GM19238 (cell line): Measurements from ENCODE around the gene RUNX2.
"Not testable (repeated sequence)": the region's sequence is repeated elsewhere in the genome, so short reads cannot be mapped to it uniquely, and the experiment has no call there.

ENCODE experiments used
- DNase-seq: peaks from one replicate; pipeline ENCODE4 v3.0.0; 2011; ENCODE audit warnings: low spot score; ENCODE audit not compliant: insufficient read length

RUNX2 gene

DNA sequence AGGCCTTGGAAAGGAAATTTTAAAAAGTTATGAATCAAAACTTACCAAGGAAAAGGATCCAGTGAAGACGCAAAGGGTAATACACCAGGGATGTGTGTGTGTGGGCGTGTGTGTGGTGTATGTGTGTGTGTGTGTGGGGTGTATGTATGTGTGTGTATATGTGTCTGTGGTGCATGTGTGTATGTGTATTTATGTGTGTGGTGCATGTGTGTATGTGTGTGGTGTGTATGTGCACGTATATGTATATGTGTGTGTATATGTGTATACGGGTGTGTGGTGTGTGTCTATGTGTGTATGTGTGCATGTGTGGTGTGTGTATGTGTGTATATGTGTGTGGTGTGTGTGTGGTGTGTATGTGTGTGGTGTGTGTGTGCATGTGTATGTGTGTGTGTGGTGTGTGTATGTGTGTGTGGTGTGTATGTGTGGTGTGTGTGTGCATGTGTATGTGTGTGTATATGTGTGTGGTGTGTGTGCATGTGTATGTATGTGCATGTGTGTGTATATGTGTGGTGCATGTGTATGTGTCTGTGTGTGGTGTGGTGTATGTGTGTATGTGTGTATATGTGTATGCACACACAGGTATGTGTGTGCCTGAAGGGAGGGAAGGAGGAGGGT is 225.7 kb downstream of the RUNX2 start:
- DNase-seq, result no peak

DNA sequence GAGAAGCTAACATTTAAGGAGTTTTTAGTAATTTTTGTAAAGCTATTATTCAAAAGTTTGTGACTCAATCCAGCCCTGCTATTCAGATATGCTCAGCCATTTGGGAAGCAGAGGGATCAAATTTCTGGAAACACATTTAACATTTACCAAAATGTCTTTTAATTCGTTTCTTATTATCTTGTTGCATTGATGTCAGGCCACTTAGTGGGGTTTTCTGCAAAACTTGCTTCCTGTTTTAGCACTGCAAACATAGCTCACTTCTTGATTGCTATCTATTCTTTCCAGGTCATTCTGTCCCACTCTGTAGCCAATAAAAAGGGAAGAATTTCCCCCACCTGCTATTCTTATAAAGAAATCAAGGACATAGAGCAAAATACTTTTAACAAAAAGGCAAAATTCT is 226.5 kb downstream of the RUNX2 start:
- no peak for DNase-seq

DNA sequence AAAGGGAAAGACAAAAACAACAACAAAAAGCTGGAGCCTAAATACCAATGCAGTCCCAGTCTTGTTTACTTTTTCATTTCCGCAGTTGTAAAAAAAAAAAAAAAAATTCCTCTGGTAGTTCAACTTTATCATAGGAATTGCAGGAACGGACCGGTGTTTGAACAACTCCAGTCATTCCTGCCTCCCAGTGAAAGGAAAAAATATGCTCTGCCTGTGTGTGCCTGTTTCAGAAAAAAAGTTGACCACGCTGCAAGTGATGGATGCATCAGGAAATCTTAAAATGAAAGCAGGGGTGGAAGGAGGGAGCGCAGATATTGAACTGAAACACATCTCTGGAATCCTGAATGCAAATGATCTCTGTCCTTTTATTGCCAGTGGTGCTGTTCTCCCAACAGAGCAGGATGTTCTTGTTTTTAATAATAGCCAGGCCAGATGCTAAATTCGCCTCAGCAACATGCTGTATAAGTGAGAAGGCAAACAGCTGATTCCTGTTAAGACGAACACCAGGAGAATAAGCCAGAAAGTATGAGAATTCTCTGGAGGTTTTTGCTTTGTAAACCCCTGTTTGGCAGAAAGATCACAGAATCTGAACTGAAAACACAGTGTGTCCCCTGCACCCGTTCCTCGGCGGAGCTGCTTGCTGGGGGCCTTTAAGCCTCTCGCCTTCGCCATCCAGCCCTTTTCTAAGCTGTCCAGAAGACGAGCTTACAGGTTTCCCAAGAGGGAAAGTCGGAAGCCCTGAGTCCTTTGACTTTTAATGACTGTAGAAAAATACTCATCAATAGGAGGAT is 228.0 kb downstream of the RUNX2 start:
- no peak for DNase-seq

DNA sequence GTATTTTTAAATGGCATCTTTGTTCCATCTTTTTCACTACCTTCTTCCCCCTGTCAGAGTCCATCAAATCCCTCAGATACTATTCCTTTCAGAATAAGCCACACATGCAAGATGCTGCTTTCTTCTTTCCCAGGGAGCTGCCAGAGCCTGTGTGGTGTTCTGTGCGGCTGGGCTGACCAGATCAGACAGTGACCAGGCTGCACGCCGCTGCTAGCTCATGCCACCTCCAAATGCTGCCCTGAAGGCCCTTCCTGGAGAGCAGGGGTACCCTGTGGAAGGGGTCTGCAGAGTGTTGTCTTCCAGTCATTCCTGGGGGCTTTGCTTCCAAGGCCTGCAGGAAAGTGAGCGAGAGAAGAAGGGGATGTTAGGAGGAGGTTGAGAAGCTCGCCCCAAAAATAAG is 228.7 kb downstream of the RUNX2 start:
- DNase-seq, result no peak

DNA sequence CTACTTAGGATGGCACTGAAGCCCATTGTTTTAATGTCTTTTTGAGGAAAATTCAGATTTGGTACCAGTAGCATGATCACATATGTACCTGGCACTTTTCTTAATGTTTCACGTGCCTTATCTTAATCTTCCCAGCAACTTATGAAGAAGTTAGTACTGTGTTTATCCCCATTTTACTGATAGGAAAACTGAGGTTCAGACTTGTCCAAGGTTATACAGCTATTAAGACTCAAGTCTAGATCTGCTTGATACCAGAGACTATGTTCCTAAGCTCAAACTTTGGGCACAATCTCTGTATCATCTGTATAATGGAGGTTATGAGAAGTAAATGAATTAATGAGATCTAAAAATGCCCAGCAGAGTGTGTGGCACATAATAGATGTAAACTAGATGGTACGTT is 229.3 kb downstream of the RUNX2 start:
- no peak for DNase-seq

DNA sequence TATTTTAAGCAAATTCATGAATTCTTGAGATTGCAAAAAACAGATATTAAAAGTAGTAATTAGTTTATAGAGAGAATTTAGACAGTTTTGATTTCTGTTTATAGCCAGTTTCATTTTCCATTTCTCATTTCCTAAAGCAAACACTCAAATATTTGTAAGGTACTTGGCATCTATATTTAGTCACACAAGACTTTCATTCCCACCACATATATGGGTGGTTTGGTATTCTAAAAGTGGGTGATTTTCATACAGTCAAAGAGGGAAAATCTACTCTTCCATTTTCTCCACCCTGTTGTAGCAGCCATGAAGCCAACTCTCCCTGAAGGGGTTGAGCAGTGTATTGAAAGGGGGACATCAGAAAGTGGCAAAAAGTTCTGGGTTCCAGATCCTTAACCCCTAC is 230.7 kb downstream of the RUNX2 start:
- no peak for DNase-seq

DNA sequence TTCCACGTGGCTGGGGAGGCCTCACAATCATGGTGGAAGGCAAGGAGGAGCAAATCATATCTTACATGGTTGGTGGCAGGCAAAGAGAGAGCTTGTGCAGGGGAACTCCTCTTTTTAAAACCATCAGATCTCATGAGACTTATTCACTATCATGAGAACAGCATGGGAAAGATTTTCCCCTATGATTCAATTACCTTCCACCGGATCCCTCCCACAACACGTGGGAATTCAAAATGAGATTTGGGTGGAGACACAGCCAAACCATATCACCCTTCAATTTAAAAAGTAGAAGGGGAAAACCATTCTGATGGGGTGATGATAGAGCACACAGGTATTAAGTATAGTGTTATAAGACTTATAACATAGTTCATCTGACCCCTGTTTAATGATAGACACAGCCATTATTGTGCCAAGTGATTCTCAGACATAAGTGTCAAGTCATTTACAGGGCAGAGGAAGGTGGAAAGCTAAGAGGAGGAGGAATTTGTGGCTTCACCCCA is 232.2 kb downstream of the RUNX2 start:
- DNase-seq, result not testable (repeated sequence)

DNA sequence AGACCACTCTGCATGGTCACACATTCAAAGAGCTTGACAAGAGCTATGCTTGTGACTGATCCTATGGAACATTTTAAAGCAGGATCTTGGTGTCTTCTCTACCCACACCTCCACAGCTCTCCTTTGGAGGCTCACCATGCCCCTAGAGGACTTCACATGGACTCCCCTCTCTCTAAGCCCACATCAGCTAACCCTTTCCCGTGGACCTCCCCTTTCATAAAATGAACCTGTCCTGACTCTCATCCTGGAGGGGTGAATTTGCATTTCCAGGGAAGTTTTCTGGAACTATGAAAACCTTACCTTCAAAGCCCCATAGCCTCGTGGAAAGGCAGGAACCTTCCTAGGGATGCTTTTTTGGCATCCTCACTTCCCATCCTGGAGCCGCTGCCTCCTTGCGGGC is 234.0 kb downstream of the RUNX2 start:
- no peak for DNase-seq

DNA sequence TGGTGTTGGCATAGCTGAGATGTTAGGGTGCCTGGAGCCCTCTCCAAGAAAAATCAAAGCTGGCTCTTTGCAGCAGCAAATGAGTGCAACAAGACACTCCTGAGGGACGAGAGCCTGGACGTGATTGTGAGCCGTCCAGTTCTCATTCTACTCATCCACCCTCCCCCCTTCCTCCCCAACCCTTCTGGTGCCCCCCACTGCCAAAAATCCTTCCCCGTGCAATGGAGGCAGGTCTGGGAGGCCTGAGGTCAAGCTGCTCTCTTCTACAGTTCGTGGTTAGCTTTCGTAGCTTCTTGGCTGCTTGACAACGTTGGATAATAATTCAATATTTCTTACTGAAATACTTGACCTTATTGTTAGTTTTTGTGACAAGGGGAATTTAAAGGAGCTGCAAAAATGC is 234.9 kb downstream of the RUNX2 start:
- DNase-seq, result no peak

DNA sequence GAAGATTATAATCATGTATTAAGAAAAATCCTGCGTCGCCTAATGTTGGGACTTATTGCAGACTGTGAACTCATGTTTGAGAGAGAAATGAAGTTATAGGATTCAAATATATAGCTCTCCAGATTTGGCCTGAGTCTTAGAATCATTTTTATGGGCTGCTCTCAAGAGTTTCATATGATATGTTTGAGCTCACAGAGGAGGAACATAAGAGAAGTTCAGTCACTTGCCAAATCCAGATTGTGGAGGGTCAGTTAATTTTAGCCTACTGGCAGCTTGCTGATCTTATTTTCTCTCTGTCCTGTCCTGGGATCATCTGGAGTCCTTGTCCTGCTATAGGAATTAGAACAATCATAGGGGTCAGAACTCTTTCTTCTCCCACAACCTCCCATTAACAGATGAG is 235.7 kb downstream of the RUNX2 start:
- no peak for DNase-seq

DNA sequence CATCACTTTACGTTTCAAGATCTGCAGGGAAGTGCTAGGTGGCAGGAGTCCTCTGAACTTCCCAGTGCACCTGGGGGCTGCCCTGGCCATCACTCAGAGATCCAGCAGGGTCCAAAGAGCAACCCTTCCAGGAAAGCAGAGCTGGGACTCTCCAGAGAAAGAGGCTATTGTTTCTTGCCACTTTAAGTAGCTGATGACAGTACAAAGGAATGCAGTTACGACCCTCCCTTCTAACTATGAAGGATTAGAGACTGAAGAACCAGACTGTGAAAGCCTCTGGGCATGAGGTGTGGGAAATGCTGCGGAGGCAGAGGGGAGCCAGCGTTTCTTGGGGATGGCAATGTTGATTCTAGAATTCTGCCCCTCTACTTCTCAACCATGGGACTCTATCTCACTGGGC is 238.8 kb downstream of the RUNX2 start:
- no peak for DNase-seq

DNA sequence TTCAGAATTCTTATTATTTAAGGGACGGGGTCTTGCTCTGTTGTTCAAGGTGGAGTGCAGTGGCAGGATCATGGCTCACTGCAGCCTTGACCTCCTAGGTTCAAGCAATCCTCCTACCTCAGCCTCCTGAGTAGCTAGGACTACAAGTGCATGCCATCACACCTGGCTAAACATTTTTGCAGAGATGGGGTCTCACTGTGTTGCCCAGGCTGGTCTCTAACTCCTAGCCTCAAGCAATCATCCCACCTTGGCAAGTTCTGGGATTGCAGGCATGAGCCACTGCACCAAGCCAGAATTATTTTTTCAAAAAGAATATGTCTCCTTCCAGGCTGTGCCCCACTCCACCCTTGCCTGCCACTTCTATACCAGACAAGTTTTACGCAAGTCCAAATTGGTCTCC is 239.7 kb downstream of the RUNX2 start:
- no peak for DNase-seq

DNA sequence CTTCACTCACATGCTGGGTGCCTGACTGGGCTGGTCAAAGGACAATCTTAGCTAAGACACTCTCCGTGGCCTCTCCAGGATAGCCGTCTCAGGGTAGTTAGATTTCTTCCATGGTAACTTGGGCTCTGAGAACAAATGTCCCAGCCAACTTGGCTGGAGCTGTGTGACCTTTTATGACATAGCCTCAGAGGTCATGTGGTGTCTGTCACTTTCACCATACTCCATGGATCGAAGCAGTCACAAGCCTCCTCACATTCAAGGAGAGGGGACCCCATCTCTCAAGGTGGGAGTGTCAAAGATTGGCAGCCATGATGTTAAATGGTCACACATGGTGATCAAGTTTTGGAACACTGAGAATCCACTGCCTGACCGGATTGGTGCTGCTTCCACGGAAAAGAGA is 240.5 kb downstream of the RUNX2 start:
- no peak for DNase-seq

DNA sequence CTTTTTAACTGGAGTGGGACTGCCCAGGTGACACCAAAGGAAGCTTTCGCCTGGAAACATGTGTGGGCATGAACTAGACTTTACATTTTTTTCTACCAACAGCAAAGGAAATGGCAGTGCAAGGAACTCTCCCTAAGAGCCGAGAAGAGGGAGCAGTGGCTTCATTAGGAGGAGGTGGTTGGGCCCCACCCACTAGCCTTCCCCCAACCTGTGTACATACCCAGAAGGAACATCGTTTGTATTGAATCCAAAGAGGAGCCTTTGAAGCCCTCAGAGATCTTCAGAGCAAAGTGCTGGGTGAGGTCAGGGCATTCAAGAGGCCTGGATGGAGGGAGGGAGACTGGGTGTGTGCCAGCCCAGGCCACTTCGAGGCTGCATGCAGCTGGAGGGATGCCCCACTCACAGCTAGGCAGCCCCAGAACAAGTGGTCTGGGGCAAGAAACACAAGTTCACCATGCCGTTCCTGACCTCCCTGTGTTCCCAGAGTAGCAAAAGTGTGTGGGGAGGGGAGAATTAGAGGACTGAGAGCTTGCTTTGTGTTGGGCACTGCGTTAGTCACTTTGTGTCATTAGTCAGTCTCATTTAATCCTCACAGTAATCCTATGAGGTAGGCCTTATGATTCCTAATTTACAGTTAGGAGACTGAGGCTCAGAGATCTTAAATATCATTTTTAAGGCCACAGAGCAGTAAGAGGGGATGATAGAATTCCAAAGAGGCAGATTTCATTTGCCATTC is 241.2 kb downstream of the RUNX2 start:
- no peak for DNase-seq

DNA sequence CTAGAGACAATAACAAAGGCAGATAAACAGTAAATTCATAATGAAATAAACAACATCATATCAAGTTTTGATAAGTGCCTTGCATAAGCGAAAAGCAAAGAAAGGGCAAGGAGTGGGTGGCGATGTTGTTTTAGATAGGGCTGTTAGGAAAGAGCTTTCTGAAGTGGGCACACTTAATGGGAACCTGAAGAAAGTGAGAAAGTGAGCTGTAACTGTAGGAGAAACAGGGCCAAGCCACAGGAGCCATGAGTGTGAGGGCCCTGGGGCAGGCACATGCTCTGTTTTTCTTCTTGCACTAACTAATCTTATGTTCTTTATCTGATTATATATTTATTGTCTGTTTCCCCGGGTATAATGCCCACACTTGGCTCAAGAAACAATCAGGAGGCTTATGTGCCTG is 243.0 kb downstream of the RUNX2 start:
- no peak for DNase-seq

DNA sequence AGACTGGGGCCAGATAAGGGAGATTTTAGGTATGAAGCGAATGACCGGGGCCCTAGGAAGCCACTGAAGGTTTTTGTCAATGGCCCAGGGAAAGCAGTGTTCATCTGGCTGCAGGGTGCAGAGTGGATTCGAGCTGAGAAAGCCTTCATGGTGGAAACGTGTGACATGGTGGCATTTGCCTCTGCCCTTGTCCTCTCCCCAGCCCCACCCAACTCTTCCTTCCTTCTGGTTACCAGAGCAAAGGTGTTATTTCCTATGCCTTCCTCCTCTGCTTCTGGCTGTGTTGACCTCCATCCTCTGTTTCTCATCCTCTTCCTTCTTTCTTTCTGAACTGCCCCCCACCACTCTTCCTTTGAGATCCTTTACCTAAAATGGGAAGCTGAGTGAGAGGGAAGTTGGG is 244.7 kb downstream of the RUNX2 start:
- DNase-seq, result no peak

DNA sequence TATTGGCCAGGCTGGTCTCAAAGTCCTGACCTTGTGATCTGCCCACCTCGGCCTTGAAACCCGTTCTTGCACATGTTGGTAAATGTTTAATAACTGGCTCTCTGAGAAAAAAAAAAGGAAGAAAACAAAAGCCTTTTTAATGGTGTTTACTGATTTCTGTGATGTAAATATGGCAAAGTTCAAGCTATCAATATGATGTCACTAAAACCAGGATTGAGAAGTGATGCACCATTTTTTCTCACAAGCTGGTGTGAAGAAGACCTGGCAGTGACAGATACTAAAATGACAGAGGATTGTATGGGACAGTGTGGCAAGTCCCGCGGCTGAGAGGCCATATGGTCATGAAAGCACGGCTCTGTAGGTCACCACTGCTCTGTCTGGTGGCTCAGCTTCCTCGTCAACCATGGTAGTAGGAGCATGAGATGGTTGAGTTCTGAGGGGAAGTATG is 245.9 kb downstream of the RUNX2 start:
- DNase-seq, result no peak

DNA sequence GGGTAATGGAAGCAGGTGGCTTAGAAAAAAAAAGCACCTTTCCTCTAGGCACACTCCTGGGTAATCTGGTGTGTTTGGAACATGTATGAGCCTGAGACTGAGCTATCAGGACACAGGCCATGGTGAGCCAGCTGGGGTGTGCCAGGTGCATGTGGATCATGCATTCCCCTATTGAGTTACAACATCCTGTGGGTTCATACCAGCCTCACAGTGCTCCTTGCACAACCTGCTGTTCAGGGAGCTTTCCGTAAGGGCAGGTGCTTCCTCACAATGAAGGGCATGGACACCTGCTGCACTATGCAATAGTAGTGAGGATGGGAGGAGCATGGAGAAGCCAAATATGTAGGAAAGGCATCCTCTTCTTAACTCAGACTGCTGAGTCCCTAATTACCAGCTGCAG is 246.8 kb downstream of the RUNX2 start:
- no peak for DNase-seq

DNA sequence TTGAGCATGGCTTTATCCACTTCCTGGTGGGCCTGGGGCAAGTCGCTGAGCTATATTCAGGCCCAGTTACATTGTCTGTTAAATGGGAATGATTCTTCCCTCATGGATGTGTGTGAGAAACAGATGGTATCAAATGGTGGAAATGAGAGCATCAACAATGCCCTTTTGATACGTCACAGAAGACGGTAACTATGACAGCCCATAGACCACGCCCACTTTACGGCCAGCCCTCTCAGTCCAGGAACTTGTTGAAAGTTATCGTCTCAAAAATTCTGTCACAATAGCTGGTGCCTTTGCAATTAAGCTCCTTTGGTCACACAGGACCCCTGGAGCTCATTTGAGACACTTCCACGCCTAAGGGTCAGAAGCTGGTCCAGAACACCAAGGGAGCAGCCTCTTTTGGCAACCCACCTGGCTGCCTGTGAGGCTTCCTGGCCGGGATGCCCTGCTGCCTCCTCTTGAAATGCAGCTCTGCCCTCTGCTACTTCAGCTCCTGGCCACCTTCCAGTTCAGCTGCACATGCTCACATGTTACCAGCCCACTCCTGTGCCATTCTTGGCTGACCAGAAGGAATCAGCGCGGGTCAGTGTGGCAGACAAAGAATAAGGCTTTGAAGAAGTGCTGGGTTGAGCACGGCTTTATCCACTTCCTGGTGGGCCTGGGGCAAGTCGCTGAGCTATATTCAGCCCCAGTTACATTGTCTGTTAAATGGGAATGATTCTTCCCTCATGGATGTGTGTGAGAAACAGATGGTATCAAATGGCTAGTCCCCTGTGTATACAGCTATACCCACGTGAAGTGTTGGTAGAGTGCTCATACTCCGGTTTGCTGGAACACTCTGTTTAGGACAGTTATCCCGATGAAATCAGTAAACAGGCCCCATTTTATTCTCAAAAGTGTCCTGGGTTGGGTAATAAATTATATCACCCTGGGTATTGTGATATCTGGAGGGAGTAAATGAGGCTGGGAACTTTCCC is 248.8 kb downstream of the RUNX2 start:
- no peak for DNase-seq

DNA sequence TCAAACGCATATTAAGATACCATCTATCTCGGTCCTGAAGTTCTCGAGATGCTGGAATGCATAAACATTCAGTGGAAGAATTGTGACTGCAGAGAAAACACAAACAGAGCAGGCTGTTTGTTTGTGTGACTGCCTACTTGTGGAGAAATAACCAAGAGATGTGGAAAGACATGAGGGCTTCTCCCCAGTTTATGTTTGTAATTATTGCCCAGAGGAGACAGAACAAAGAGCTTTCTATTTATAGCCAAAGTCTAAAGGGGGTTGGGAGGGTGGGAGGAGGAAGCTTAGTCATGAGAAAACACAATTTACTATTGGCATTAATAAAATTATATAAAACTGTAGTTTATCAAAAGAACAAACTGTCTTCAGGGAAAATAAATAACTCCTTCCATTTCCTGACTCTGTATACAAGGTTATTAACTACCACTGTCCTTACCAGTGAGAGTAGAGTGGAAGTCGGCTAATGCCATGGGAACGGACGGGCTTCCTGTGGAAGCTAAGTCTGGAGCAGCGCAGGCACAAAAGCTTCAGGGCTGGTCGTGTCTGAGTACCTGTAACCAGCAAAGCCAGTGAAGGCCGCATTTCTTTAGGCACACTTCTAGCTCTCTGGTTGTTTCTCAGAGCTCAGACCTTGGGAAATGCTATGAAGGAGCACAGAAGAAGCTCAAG is 249.8 kb downstream of the RUNX2 start:
- no peak for DNase-seq

DNA sequence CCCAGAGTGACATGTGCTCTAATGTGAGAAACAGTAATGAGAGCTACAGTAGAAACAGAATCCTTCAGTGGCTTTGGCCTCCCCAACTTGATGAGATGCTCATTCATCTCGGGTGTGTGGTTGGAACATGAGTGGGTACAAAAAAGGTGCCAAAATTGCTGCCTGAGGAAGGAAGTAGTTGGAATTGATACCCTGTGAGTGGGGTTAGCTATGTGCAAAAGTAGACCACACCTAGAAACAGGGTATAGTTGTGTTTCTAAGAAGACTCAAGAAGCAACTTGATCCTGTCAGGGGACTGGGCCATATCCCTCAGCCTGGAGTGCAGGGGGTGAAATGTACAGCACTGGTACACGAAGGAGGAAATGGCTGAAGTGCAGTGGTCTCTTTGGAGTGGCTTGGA is 256.0 kb downstream of the RUNX2 start:
- DNase-seq, result no peak
